Astrocyte (in vitro differentiated cells and primary cell): ENCODE measurements around the gene ADAMTS13. TPM values are rescaled to one million over a fixed set of nuclear protein-coding genes. Genes with fewer than 3 reads are reported as not detected.
A peak's percentile ranks its signal among the peaks of the same experiment; 100 is the strongest.

ENCODE experiments used
- DNase-seq: peaks from one replicate; pipeline ENCODE4 v3.0.0-alpha.2; 2010; ENCODE audit warnings: low read depth
- FAIRE-seq: peaks from 2 replicates; lab custom pipeline; 2011; peaks lifted over from hg19 to GRCh38; lab: Jason Lieb, UNC
- H2AFZ ChIP-seq: 2 replicates; pipeline ENCODE4 v1.6.0; 2012; ENCODE audit warnings: low read depth, low read length, inconsistent platforms
- H3K27ac ChIP-seq: 2 replicates; pipeline ENCODE4 v1.5.1; 2011; ENCODE audit warnings: low read depth, low read length, inconsistent platforms
- H3K27me3 ChIP-seq: 2 replicates; pipeline ENCODE4 v1.6.0; 2011; ENCODE audit warnings: low read length, inconsistent platforms; ENCODE audit not compliant: insufficient read depth
- H3K36me3 ChIP-seq: 2 replicates; pipeline ENCODE4 v1.5.1; 2011; ENCODE audit warnings: low read length, inconsistent platforms; ENCODE audit not compliant: insufficient read depth
- H3K4me1 ChIP-seq: 2 replicates; pipeline ENCODE4 v1.5.1; 2011; ENCODE audit warnings: low read length, inconsistent platforms; ENCODE audit not compliant: insufficient read depth
- H3K4me2 ChIP-seq: 2 replicates; pipeline ENCODE4 v1.6.0; 2012; ENCODE audit warnings: low read length, inconsistent platforms
- H3K4me3 ChIP-seq: 2 replicates; pipeline ENCODE4 v1.5.1; 2011; ENCODE audit warnings: low read depth, mild to moderate bottlenecking, low read length, inconsistent platforms; ENCODE audit not compliant: insufficient read depth
- H3K79me2 ChIP-seq: 2 replicates; pipeline ENCODE4 v1.6.0; 2012; ENCODE audit warnings: mild to moderate bottlenecking, low read length, inconsistent platforms; ENCODE audit not compliant: insufficient read depth
- H3K9ac ChIP-seq: 2 replicates; pipeline ENCODE4 v1.6.0; 2012; ENCODE audit warnings: mild to moderate bottlenecking, low read length, inconsistent platforms
- H3K9me3 ChIP-seq: 2 replicates; pipeline ENCODE4 v1.5.1; 2012; ENCODE audit warnings: low read depth, mild to moderate bottlenecking, low read length, inconsistent platforms; ENCODE audit not compliant: insufficient read depth
- H4K20me1 ChIP-seq: 2 replicates; pipeline ENCODE4 v1.6.0; 2012; ENCODE audit warnings: low read length, inconsistent platforms; ENCODE audit not compliant: insufficient read depth
- H3K27ac Mint-ChIP-seq: one replicate; pipeline ENCODE4 v1.8.0; 2021; ENCODE audit warnings: mild to moderate bottlenecking, mixed read lengths; ENCODE audit not compliant: unreplicated experiment
- H3K27me3 Mint-ChIP-seq: one replicate; pipeline ENCODE4 v1.8.0; 2021; ENCODE audit warnings: low read depth, mixed read lengths; ENCODE audit not compliant: unreplicated experiment
- H3K36me3 Mint-ChIP-seq: one replicate; pipeline ENCODE4 v1.8.0; 2021; ENCODE audit warnings: low read depth, mixed read lengths; ENCODE audit not compliant: unreplicated experiment
- H3K4me1 Mint-ChIP-seq: one replicate; pipeline ENCODE4 v1.8.0; 2021; ENCODE audit warnings: low read depth, mixed read lengths; ENCODE audit not compliant: unreplicated experiment
- H3K4me3 Mint-ChIP-seq: one replicate; pipeline ENCODE4 v1.8.0; 2021; ENCODE audit warnings: mild to moderate bottlenecking, moderate library complexity, mixed read lengths; ENCODE audit not compliant: unreplicated experiment
- H3K9me3 Mint-ChIP-seq: one replicate; pipeline ENCODE4 v1.8.0; 2021; ENCODE audit warnings: mild to moderate bottlenecking, mixed read lengths; ENCODE audit not compliant: unreplicated experiment
- EZH2 ChIP-seq: IDR thresholded peaks from 2 replicates; pipeline ENCODE4 v1.6.1; 2012; ENCODE audit warnings: mild to moderate bottlenecking, low read length, inconsistent platforms; ENCODE audit not compliant: insufficient read depth
- total RNA-seq: library from RNA; stranded (reverse); gene quantifications from 2 replicates; pipeline ENCODE4 v1.2.1, GENCODE V29; 2021
- TF ChIP-seq, protein P1 (sequence below): IDR thresholded peaks from 2 replicates; pipeline ENCODE4 v1.5.1; 2011; ENCODE audit warnings: low read depth, mild to moderate bottlenecking, inconsistent platforms, low read length, moderate library complexity; ENCODE audit not compliant: insufficient read depth

The ADAMTS13 gene
- total RNA-seq, 1 donor from 2014 or later = 5.6 TPM

DNA sequence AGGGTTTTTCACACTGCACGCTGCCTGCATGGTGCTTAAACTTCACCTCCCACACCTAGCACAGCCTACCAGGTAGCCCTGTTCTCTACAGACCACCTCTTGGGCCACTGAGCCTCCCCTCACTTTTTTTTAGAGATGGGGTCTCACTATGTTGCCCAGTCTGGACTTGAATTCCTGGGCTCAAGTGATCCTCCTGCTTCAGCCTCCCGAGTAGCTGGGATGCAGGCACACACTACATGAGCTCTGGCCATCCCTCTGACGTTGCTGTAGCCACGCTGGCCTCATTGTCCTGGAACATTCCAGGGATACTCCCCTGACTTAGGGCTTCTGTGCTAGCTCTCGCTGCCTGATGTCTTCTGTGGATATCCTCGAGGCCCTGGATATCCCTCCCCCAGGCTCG is 30.4 kb downstream of the ADAMTS13 start:
- H3K4me1 ChIP-seq = no peaks in the 10 kb centered on the region
- no peak overlapping the region for H3K27ac ChIP-seq
- H3K27me3 Mint-ChIP-seq = peaks cover 13% of the 10 kb centered on the region
- H3K9me3 Mint-ChIP-seq = no peaks in the 10 kb centered on the region
- no peak overlapping the region for H3K4me3 Mint-ChIP-seq
- H3K4me3 ChIP-seq = no peak overlapping the region
- H3K4me2 ChIP-seq = no peak overlapping the region
- TF ChIP-seq, protein P1, sequence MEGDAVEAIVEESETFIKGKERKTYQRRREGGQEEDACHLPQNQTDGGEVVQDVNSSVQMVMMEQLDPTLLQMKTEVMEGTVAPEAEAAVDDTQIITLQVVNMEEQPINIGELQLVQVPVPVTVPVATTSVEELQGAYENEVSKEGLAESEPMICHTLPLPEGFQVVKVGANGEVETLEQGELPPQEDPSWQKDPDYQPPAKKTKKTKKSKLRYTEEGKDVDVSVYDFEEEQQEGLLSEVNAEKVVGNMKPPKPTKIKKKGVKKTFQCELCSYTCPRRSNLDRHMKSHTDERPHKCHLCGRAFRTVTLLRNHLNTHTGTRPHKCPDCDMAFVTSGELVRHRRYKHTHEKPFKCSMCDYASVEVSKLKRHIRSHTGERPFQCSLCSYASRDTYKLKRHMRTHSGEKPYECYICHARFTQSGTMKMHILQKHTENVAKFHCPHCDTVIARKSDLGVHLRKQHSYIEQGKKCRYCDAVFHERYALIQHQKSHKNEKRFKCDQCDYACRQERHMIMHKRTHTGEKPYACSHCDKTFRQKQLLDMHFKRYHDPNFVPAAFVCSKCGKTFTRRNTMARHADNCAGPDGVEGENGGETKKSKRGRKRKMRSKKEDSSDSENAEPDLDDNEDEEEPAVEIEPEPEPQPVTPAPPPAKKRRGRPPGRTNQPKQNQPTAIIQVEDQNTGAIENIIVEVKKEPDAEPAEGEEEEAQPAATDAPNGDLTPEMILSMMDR = no peak
- no peak for TF ChIP-seq EZH2
- H3K79me2 ChIP-seq = no peaks in the 10 kb centered on the region
- H3K9ac ChIP-seq = no peak overlapping the region
- H3K27ac Mint-ChIP-seq = no peak overlapping the region
- H3K4me1 Mint-ChIP-seq = no peaks in the 10 kb centered on the region
- DNase-seq = no peak
- H3K9me3 ChIP-seq = no peaks in the 10 kb centered on the region
- peaks cover 6% of the 10 kb centered on the region for H3K27me3 ChIP-seq
- no peak for FAIRE-seq
- H2AFZ ChIP-seq = no peak overlapping the region
- no peaks in the 10 kb centered on the region for H3K36me3 Mint-ChIP-seq
- H3K36me3 ChIP-seq = no peaks in the 10 kb centered on the region
- H4K20me1 ChIP-seq = no peaks in the 10 kb centered on the region

DNA sequence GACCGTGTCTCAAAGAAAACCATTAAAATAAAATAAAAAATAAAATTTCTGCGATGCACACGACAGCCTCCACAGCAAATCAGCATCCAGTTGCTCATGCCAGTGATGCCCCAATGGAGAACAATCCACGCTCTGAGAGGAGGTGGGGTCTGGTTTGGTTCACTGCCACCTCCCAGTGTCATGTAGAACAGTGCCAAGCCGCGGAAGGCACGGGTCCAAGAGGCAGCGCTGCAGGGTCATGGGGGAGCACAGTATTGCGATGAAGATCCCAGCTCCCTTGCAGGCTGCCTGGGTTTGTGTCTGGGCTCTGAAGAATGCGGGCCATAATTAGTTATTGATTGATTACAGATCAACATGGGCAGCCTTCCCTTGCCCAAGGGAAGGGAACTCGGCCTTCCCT is 31.5 kb downstream of the ADAMTS13 start:
- H3K9me3 Mint-ChIP-seq = no peaks in the 10 kb centered on the region
- no peak overlapping the region for H3K4me3 Mint-ChIP-seq
- Histone ChIP-seq H3K27me3 (peaks cover 6% of the 10 kb centered on the region), H4K20me1 (no peaks in the 10 kb centered on the region), H3K4me2 (no peak overlapping the region), H3K9me3 (no peaks in the 10 kb centered on the region), H3K4me1 (no peaks in the 10 kb centered on the region), H3K79me2 (no peaks in the 10 kb centered on the region), H3K4me3 (no peak overlapping the region), H3K36me3 (no peaks in the 10 kb centered on the region), H2AFZ (no peak overlapping the region), H3K27ac (no peak overlapping the region), H3K9ac (no peak overlapping the region)
- H3K36me3 Mint-ChIP-seq = no peaks in the 10 kb centered on the region
- no peak overlapping the region for H3K27ac Mint-ChIP-seq
- no peaks in the 10 kb centered on the region for H3K4me1 Mint-ChIP-seq
- TF ChIP-seq, protein P1 = no peak
- no peak for TF ChIP-seq EZH2
- no peak for FAIRE-seq
- peaks cover 11% of the 10 kb centered on the region for H3K27me3 Mint-ChIP-seq
- DNase-seq = peak; percentile 10

GRCh38 chr9:133454325-133454724 is 32.2 kb downstream of the ADAMTS13 start:
- TF ChIP-seq, protein P1 = no peak
- no peak for TF ChIP-seq EZH2
- Histone ChIP-seq H3K4me2 (no peak overlapping the region), H3K79me2 (no peaks in the 10 kb centered on the region), H3K27me3 (peaks cover 6% of the 10 kb centered on the region), H3K4me3 (no peak overlapping the region), H4K20me1 (no peaks in the 10 kb centered on the region), H3K9me3 (no peaks in the 10 kb centered on the region), H3K9ac (no peak overlapping the region), H3K36me3 (no peaks in the 10 kb centered on the region), H2AFZ (no peak overlapping the region), H3K4me1 (peaks cover 3% of the 10 kb centered on the region), H3K27ac (no peak overlapping the region)
- Mint-ChIP-seq H3K27ac (no peak overlapping the region), H3K4me1 (no peaks in the 10 kb centered on the region), H3K36me3 (no peaks in the 10 kb centered on the region), H3K27me3 (peaks cover 9% of the 10 kb centered on the region), H3K4me3 (no peak overlapping the region), H3K9me3 (no peaks in the 10 kb centered on the region)
- DNase-seq (no peak), FAIRE-seq (no peak)
